Heart left ventricle (tissue), 16 donors: ENCODE measurements around the gene EPN2. TPM values are rescaled to one million over a fixed set of nuclear protein-coding genes. Genes with fewer than 3 reads are reported as not detected.

Source experiments
- ATAC-seq, 4 donors: fragments of 200-7000 bp; cut with Tn5 transposase; one replicate each; pipeline ENCODE4 v1.9.1; 2020 to 2022; ENCODE audit warnings: moderate library complexity in 4 of 4, mild to moderate bottlenecking in 3 of 4, moderate number of reproducible peaks in 1 of 4
- DNase-seq, 5 donors: peaks; one replicate each; pipeline ENCODE4 v3.0.0-alpha.2; 2020
- H3K27ac ChIP-seq, 12 donors: fragments of 200-600 bp; sonication (generic) in 4 of 12; one replicate each; pipeline versions ENCODE4 v1.5.0 to v1.8.0; 2016 to 2022; ENCODE audit warnings: mild to moderate bottlenecking in 2 of 12
- H3K27me3 ChIP-seq, 9 donors: fragments of 200-600 bp; sonication (generic) in 2 of 9; one replicate each; pipeline versions ENCODE4 v1.5.1 to v1.8.0; 2016 to 2022; ENCODE audit warnings: mild to moderate bottlenecking in 3 of 9
- H3K36me3 ChIP-seq, 9 donors: fragments of 200-600 bp; sonication (generic) in 2 of 9; one replicate each; pipeline versions ENCODE4 v1.5.0 to v1.8.0; 2018 to 2022; ENCODE audit warnings: mild to moderate bottlenecking in 2 of 9
- H3K4me1 ChIP-seq, 12 donors: fragments of 200-600 bp; sonication (generic) in 4 of 12; one replicate each; pipeline versions ENCODE4 v1.5.0 to v1.8.0; 2016 to 2022; ENCODE audit warnings: mild to moderate bottlenecking in 3 of 12
- H3K4me3 ChIP-seq, 12 donors: fragments of 200-600 bp; sonication (generic) in 4 of 12; one replicate each; pipeline versions ENCODE4 v1.5.0 to v1.8.0; 2017 to 2022; ENCODE audit warnings: mild to moderate bottlenecking in 9 of 12, moderate library complexity in 4 of 12
- H3K9me3 ChIP-seq, 12 donors: fragments of 200-600 bp; sonication (generic) in 4 of 12; one replicate each; pipeline versions ENCODE4 v1.5.0 to v1.8.0; 2016 to 2022; ENCODE audit warnings: mild to moderate bottlenecking in 1 of 12
- CTCF ChIP-seq, 12 donors: fragments of 200-600 bp; sonication (generic) in 4 of 12; IDR thresholded peaks; one replicate each; pipeline versions ENCODE4 v1.5.0 to v1.8.0; 2018 to 2022; ENCODE audit warnings: antibody characterized with exemption in 12 of 12, mild to moderate bottlenecking in 5 of 12
- POLR2A ChIP-seq, 2 donors: fragments of 450-650 bp; IDR thresholded peaks; one replicate each; pipeline ENCODE4 v1.6.1; 2017; ENCODE audit warnings: antibody characterized with exemption in 2 of 2, mild to moderate bottlenecking in 2 of 2, moderate library complexity in 2 of 2
- WGBS, 4 donors: extraction: QIAGEN DNeasy Blood & Tissue Kit in 2 of 4; methylation state at CpG; one replicate each; pipeline versions ENCODE4 v1.1.5 to v1.1.7; 2013 to 2018; 5-methylcytosine and 5-hydroxymethylcytosine counted together
- intact Hi-C, 10 donors: fragments of 100-400 bp; cut with DNase I; formaldehyde crosslinking; loops; one replicate each; pipeline versions ENCODE4 v1.11.1 to v1.14.2; 2022
- polyA plus RNA-seq, 2 donors: library from polyadenylated mRNA; stranded (reverse); fragments of 200-250 nt; gene quantifications; one replicate each; pipeline ENCODE4 v1.2.3, GENCODE V29; 2013
- total RNA-seq, 9 donors: library from RNA; depleted of rRNA in 2 of 9; stranded (reverse); fragments of >200 nt in 2 of 9; fragmentation: NEBNext Ultra II Directional in 3 of 9; extraction: Animal tissue kit (Norgen Biotek cat#: 25700) in 3 of 9; gene quantifications; one replicate each; pipeline versions ENCODE4 v1.1.0 to v1.2.4, GENCODE V29; 2016 to 2023
- donor health status: ischemic (EF 13 %, LVEDD 7.1; RV severe dilation, severe dysfunction).
- donor health status: healthy with polysubstance abuse.
- donor health status: DM: no; HTN: yes; CAD: no.
- donor health status: DM: no; HTN: no; CAD: no.
- donor health status: ischemic (EF 25% LVEDD 6.9; RV normal size, moderate dysfunction).
- donor health status: ischemic (EF 25% LVEDD 5.7; RV mildly dilated, moderate dysfunction).
- donor health status: healthy.
- donor health status: DM: yes; HTN: yes; CAD: no.
- donor health status: ischemic (EF 35%, LVEDD 5.7; RV mildly dilated, moderate dysfunction).
- donor health status: nonischemic (EF 11% LVEDD 7.7; RV severe dilation, severe dysfunction).
- donor health status: DM: yes; HTN: yes; CAD: no.
- donor health status: PGD.
- donor health status: ischemic (EF 29% LVEDD 5.4; RV normal size, mild dysfunction).
- donor health status: nonischemic (EF 23%, LVEDD 6.1; RV moderate dilation, normal function).

EPN2 gene
- total and polyA plus RNA-seq, 11 donors = 26.4 to 114 (median 72.0) TPM

GRCh38 chr17:19319771-19320505 lies 82.8 kb downstream of the EPN2 start:
- WGBS, 4 donors = 89 to 98% (median 94%) methylated on average over 12 of the region's 12 CpGs
- Histone ChIP-seq H3K4me1 (peaks cover 0 to 46% (median 15%) of the 10 kb centered on the region in 12 donors), H3K4me3 (no peak overlapping the region), H3K36me3 (peaks cover 0 to 44% (median 11%) of the 10 kb centered on the region in 9 donors), H3K9me3 (peaks cover 0 to 3% (median 0%) of the 10 kb centered on the region in 12 donors), H3K27me3 (peaks cover 0 to 27% (median 0%) of the 10 kb centered on the region in 9 donors), H3K27ac (no peak overlapping the region)
- ATAC-seq = no peak
- intact Hi-C loops = no loop called here
- TF ChIP-seq CTCF (IDR thresholded peaks at IDR 0.05) (no peak), POLR2A (IDR thresholded peaks at IDR 0.05) (no peak)
- DNase-seq = no peak

DNA sequence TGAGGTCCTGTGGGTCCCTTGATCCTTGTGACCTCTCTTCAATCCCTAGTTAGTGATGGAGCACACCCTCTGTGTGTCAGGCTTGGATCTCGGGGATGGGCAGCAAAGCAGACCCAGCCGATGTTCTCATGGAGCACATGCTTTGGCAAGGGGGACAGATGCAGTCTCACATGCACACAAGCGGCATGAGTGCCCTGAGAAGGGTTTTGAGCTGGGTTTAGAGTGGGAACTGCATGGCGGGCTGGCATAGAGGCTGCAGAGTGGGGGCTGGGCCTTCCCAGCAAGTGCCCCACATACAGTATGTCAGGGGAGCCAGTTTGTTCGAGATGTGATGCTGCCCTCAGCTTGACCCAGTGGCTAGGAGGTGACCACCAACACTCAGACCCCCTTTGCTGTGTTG lies 83.7 kb downstream of the EPN2 start:
- TF ChIP-seq POLR2A (IDR thresholded peaks at IDR 0.05) (no peak), CTCF (IDR thresholded peaks at IDR 0.05) (no peak)
- ATAC-seq (no peak), DNase-seq (no peak)
- Histone ChIP-seq H3K4me1 (peaks cover 0 to 46% (median 15%) of the 10 kb centered on the region in 12 donors), H3K36me3 (peaks cover 0 to 35% (median 10%) of the 10 kb centered on the region in 9 donors), H3K27ac (no peak overlapping the region), H3K9me3 (peaks cover 0 to 12% (median 0%) of the 10 kb centered on the region in 12 donors), H3K27me3 (peaks cover 0 to 21% (median 0%) of the 10 kb centered on the region in 9 donors), H3K4me3 (no peak overlapping the region)
- intact Hi-C loops = no loop called here
- 89 to 95% (median 94%) methylated on average over 3 to 5 of the region's 5 CpGs for WGBS, 4 donors

DNA sequence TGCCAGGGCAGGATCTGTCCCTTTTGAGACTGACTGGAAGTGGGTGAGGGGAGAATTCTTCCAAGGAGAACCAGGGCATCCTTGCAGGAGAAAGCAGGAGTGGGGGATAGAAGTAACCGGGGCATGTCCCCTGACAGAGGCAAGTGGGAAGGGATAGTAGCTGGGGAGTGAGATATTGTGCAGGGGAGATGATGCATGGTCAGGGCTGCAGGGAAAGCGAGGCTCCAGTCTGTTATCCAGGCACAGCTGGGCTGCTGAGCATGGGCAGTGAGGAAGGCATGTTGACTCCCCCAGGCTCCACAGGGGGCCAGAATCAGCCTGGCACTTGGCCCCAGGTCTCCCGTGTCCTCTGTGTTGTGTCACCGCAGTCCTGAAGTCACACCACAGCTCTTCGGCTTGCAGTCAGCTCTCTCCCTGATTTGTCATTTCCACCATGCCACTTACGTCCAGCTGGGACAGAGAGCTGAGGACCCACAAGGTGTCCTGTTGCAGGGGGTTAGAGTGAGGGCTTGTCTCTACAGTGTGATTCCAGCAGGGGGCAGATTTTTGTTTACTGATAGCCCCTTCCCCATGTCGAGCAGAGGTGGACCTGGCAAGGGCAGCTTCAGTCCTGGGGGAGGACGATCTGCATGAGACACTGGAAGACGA lies 84.4 kb downstream of the EPN2 start:
- 69 to 78% (median 75%) methylated on average over 8 to 9 of the region's 9 CpGs for WGBS, 4 donors
- TF ChIP-seq POLR2A (IDR thresholded peaks at IDR 0.05) (no peak), CTCF (IDR thresholded peaks at IDR 0.05) (peak in 4 of 12 donors; percentile 11 to 28 (median 13))
- Histone ChIP-seq H3K27ac (peak overlapping the region in 3 of 12 donors; percentile 13 to 44 (median 35)), H3K36me3 (peaks cover 0 to 32% (median 7%) of the 10 kb centered on the region in 9 donors), H3K4me1 (peaks cover 0 to 44% (median 14%) of the 10 kb centered on the region in 12 donors), H3K27me3 (peaks cover 0 to 15% (median 0%) of the 10 kb centered on the region in 9 donors), H3K9me3 (peaks cover 0 to 13% (median 0%) of the 10 kb centered on the region in 12 donors), H3K4me3 (no peak overlapping the region)
- intact Hi-C loops = no loop called here
- ATAC-seq (peak; percentile 4 to 44 (median 30)), DNase-seq (no peak)

DNA sequence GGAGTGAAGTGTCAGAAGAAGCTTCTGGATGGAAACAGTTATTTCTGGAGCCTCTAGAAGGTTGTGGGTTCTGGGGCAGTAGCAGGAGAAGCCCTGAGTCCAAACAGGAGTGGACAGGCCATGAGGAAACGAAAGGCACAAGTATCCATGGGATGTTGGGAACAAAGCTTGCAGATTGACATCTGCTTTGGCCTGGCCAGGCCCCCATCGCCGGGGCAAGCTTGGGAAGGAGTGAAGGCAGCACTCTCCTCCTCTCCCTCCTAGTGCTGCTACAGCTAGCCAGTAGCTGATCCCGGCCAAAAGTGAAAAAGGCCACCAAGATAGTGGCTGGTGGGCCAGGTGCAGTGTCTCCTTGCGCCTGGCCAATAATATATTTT lies 85.0 kb downstream of the EPN2 start:
- TF ChIP-seq POLR2A (IDR thresholded peaks at IDR 0.05) (no peak), CTCF (IDR thresholded peaks at IDR 0.05) (no peak)
- H3K27ac ChIP-seq = peak overlapping the region in 3 of 12 donors; percentile 13 to 44 (median 35)
- H3K9me3 ChIP-seq = peaks cover 0 to 13% (median 0%) of the 10 kb centered on the region in 12 donors
- H3K36me3 ChIP-seq = peaks cover 0 to 37% (median 7%) of the 10 kb centered on the region in 9 donors
- intact Hi-C loops = no loop called here
- DNase-seq (no peak), ATAC-seq (no peak)
- peaks cover 0 to 11% (median 0%) of the 10 kb centered on the region in 9 donors for H3K27me3 ChIP-seq
- H3K4me3 ChIP-seq = no peak overlapping the region
- peaks cover 0 to 39% (median 9%) of the 10 kb centered on the region in 12 donors for H3K4me1 ChIP-seq
- WGBS, 4 donors = 85 to 95% (median 92%) methylated on average over 5 of the region's 5 CpGs
